Tibial nerve (tissue), 3 donors: ENCODE results near the gene TMEM205.

ENCODE experiments used
- CTCF ChIP-seq, 5 experiments: fragments of 200-600 bp in 3 of 5; fragments of 450-650 bp in 2 of 5; sonication (generic) in 3 of 5; IDR thresholded peaks; one replicate each; pipeline ENCODE4 v1.5.1; 2016 to 2019; ENCODE audit warnings: antibody characterized with exemption in 5 of 5, mild to moderate bottlenecking in 3 of 5, moderate library complexity in 2 of 5
- POLR2A ChIP-seq, 2 donors: fragments of 450-650 bp; IDR thresholded peaks; one replicate each; pipeline ENCODE4 v1.6.1; 2017; ENCODE audit warnings: antibody characterized with exemption in 2 of 2, mild to moderate bottlenecking in 2 of 2, moderate library complexity in 2 of 2

- TF ChIP-seq POLR2A (IDR thresholded peaks at IDR 0.05) (no peak), CTCF (IDR thresholded peaks at IDR 0.05) (no peak)
Measured at GRCh38 chr19:11296264-11296663, 49.8 kb downstream of the TMEM205 start.
